ENCODE results near the gene TAF5L.
"Not testable (repeated sequence)": the region's sequence is repeated elsewhere in the genome, so short reads cannot be mapped to it uniquely, and the experiment has no call there.

Gene TAF5L

GRCh38 chr1:229563241-229563640, 62.7 kb downstream of the TAF5L start:
- DNase-seq = no peak

- no peak for DNase-seq
These were observed 63.2 kb downstream of the TAF5L start for GRCh38 chr1:229562686-229563085.

- DNase-seq = no peak
These were observed 64.8 kb downstream of the TAF5L start for GRCh38 chr1:229561141-229561540.

GRCh38 chr1:229560124-229560523, 65.8 kb downstream of the TAF5L start:
- not testable (repeated sequence) for DNase-seq

- DNase-seq = not testable (repeated sequence)
These were observed 66.6 kb downstream of the TAF5L start for GRCh38 chr1:229559336-229559801.

GRCh38 chr1:229558460-229559335, 67.2 kb downstream of the TAF5L start, which contains the start of gene ABCB10:
TSS of gene ABCB10 (minus strand) at chr1:229558707. CDS start at chr1:229558652, 55 bp downstream.
- DNase-seq = peak; percentile 94

GRCh38 chr1:229557913-229558414, 68.0 kb downstream of the TAF5L start:
- peak; percentile 15 for DNase-seq

- DNase-seq = peak; percentile 34
These were observed 68.6 kb downstream of the TAF5L start for GRCh38 chr1:229557200-229557850.

- no peak for DNase-seq
These were observed 70.9 kb downstream of the TAF5L start for GRCh38 chr1:229554886-229555621.

- no peak for DNase-seq
These were observed 72.2 kb downstream of the TAF5L start for GRCh38 chr1:229553621-229554130.

- DNase-seq = no peak
These were observed 73.2 kb downstream of the TAF5L start for GRCh38 chr1:229552732-229553131.

GRCh38 chr1:229550812-229551567, 74.9 kb downstream of the TAF5L start:
- no peak for DNase-seq

- DNase-seq = no peak
These were observed 78.4 kb downstream of the TAF5L start for GRCh38 chr1:229547542-229547941.

- no peak for DNase-seq
These were observed 81.3 kb downstream of the TAF5L start for GRCh38 chr1:229544587-229544986.
